ENCODE results near the gene SLC38A2.

The SLC38A2 gene

GRCh38 chr12:46360908-46361666 is 11.5 kb downstream of the SLC38A2 start:
- H3K4me1 ChIP-seq (ENCODE audit: control insufficient read depth, low read length): no peaks in the 10 kb centered on the region
- no peaks in the 10 kb centered on the region for H3K9me3 ChIP-seq (ENCODE audit: control insufficient read depth, insufficient read depth, low read length)
- H3F3A ChIP-seq (ENCODE audit: control insufficient read depth, insufficient read depth): peaks cover 31% of the 10 kb centered on the region
- TF ChIP-seq EZH2phosphoT487 (IDR thresholded peaks at IDR 0.05; ENCODE audit: borderline replicate concordance, low read length) (no peak), CTCF (IDR thresholded peaks at IDR 0.05; ENCODE audit: low read depth, low read length, poor library complexity, severe bottlenecking) (no peak)
- no peak overlapping the region for H3K27ac ChIP-seq (ENCODE audit: low read depth, low read length)
- H3K36me3 ChIP-seq (ENCODE audit: control insufficient read depth, low read length): peaks cover 77% of the 10 kb centered on the region
- H3K27me3 ChIP-seq (ENCODE audit: control insufficient read depth, low read length): no peaks in the 10 kb centered on the region
- no peaks in the 10 kb centered on the region for H3K79me2 ChIP-seq (ENCODE audit: control insufficient read depth, low read length)
- H4K20me1 ChIP-seq (ENCODE audit: control insufficient read depth, insufficient read depth, low read depth, low read length): peaks cover 3% of the 10 kb centered on the region; the same call in 1 of the 2 replicates
- H3K4me2 ChIP-seq (ENCODE audit: low read length): no peak overlapping the region
- H3K9me2 ChIP-seq (replicated peaks; ENCODE audit: control insufficient read depth, low read length): no peaks in the 10 kb centered on the region
- no peak overlapping the region for H3K4me3 ChIP-seq (ENCODE audit: low read length)

GRCh38 chr12:46360370-46360769 is 12.2 kb downstream of the SLC38A2 start:
- Histone ChIP-seq H4K20me1 (ENCODE audit: control insufficient read depth, insufficient read depth, low read depth, low read length) (peaks cover 3% of the 10 kb centered on the region; the same call in 1 of the 2 replicates), H3K27ac (ENCODE audit: low read depth, low read length) (no peak overlapping the region)

DNA sequence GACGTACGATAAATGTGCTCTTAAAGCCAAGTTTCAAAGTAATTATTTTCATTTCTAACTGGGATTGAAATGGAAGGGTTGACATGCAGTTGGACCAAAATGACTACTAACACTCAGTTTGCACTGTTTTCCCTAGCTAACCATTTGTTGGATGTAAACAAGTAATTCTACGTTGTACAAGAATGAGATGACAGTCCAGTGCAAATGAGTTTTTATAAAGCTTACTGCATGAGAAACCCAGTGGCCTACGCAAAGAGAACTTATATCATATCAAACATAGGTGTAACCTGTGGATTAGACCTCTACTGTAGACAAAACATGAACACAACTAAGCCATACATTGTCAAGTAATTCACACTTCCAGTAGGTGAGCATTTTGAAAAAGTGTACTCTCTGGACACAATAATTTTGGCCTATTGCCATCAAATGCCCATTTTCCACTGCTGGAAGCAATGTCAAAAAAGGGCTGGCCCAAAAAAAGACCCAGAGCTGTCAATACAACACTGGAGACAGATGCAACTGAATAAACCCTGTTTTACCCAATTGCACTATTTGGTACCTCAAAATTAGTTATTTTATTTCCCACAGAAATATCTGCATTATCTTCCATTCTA is 12.8 kb downstream of the SLC38A2 start:
- Histone ChIP-seq H3K4me1 (ENCODE audit: control insufficient read depth, low read length) (no peaks in the 10 kb centered on the region), H3F3A (ENCODE audit: control insufficient read depth, insufficient read depth) (peaks cover 31% of the 10 kb centered on the region), H3K79me2 (ENCODE audit: control insufficient read depth, low read length) (no peaks in the 10 kb centered on the region), H3K27ac (ENCODE audit: low read depth, low read length) (no peak overlapping the region), H3K27me3 (ENCODE audit: control insufficient read depth, low read length) (no peaks in the 10 kb centered on the region), H3K9me2 (replicated peaks; ENCODE audit: control insufficient read depth, low read length) (no peaks in the 10 kb centered on the region), H3K9me3 (ENCODE audit: control insufficient read depth, insufficient read depth, low read length) (no peaks in the 10 kb centered on the region), H3K36me3 (ENCODE audit: control insufficient read depth, low read length) (peaks cover 64% of the 10 kb centered on the region), H4K20me1 (ENCODE audit: control insufficient read depth, insufficient read depth, low read depth, low read length) (no peaks in the 10 kb centered on the region), H3K4me3 (ENCODE audit: low read length) (no peak overlapping the region), H3K4me2 (ENCODE audit: low read length) (no peak overlapping the region)
- TF ChIP-seq CTCF (IDR thresholded peaks at IDR 0.05; ENCODE audit: low read depth, low read length, poor library complexity, severe bottlenecking) (no peak), EZH2phosphoT487 (IDR thresholded peaks at IDR 0.05; ENCODE audit: borderline replicate concordance, low read length) (no peak)

More at GRCh38 chr12:46360370-46360769, 12.2 kb downstream of the SLC38A2 start:
- Histone ChIP-seq H3K27me3 (ENCODE audit: control insufficient read depth, low read length) (no peaks in the 10 kb centered on the region), H3F3A (ENCODE audit: control insufficient read depth, insufficient read depth) (peaks cover 31% of the 10 kb centered on the region), H3K36me3 (ENCODE audit: control insufficient read depth, low read length) (peaks cover 70% of the 10 kb centered on the region), H3K4me3 (ENCODE audit: low read length) (no peak overlapping the region), H3K79me2 (ENCODE audit: control insufficient read depth, low read length) (no peaks in the 10 kb centered on the region), H3K9me3 (ENCODE audit: control insufficient read depth, insufficient read depth, low read length) (no peaks in the 10 kb centered on the region), H3K4me1 (ENCODE audit: control insufficient read depth, low read length) (no peaks in the 10 kb centered on the region), H3K9me2 (replicated peaks; ENCODE audit: control insufficient read depth, low read length) (no peaks in the 10 kb centered on the region), H3K4me2 (ENCODE audit: low read length) (no peak overlapping the region)
- TF ChIP-seq EZH2phosphoT487 (IDR thresholded peaks at IDR 0.05; ENCODE audit: borderline replicate concordance, low read length) (no peak), CTCF (IDR thresholded peaks at IDR 0.05; ENCODE audit: low read depth, low read length, poor library complexity, severe bottlenecking) (no peak)

Measured in DOHH2 (cell line).